HCT116 (cell line): ENCODE measurements around the gene SYT7. TPM values are rescaled to one million over a fixed set of nuclear protein-coding genes. Genes with fewer than 3 reads are reported as not detected.

Experiments
- ATAC-seq: fragments of 200-7000 bp; cut with Tn5 transposase; 2 replicates; pipeline ENCODE4 v1.9.1; 2020; ENCODE audit warnings: mild to moderate bottlenecking, moderate library complexity
- BruUV-seq: library from RNA; stranded (reverse); fragments of 400-500 nt; replicated peaks from 2 replicates; lab custom pipeline; 2021; lab: Mats Ljungman, UMichigan
- CTCF ChIA-PET: fragments of 300-600 bp; sonication (Branson Sonifier 250); formaldehyde crosslinking; loops from one replicate; lab custom pipeline; 2021; ENCODE audit warnings: antibody characterized with exemption; lab: Charles Lee
- POLR2A ChIA-PET: fragments of 300-600, 350-600 bp; sonication (Branson Sonifier 250); formaldehyde crosslinking; loops from one replicate; lab custom pipeline; 2021; ENCODE audit warnings: antibody characterized with exemption; lab: Charles Lee
- RAD21 ChIA-PET, 2 experiments: fragments of 300-600 bp; sonication (Branson Sonifier 250); formaldehyde crosslinking; loops; one replicate each; lab custom pipeline; 2023; ENCODE audit warnings: low total read pairs in 2 of 2; ENCODE audit not compliant: uncharacterized antibody in 2 of 2, unreplicated experiment in 2 of 2, low non-redundant PET in 1 of 2; lab: Charles Lee
- DNase-seq: peaks from one replicate; pipeline ENCODE4 v3.0.0-alpha.2; 2010; ENCODE audit warnings: low read depth, low spot score
- H2AFZ ChIP-seq: fragments of 200-600 bp; shearing (Covaris generic), sonication (generic); 2 replicates; pipeline ENCODE4 v1.6.1; 2017; ENCODE audit warnings: low read depth, mixed run types, mixed read lengths, antibody characterized with exemption, low read length; ENCODE audit not compliant: poor library complexity, severe bottlenecking
- H3K27ac ChIP-seq: 2 replicates; pipeline ENCODE4 v1.5.1; 2012; ENCODE audit warnings: low read depth, low read length
- H3K27me3 ChIP-seq: fragments of 200-600 bp; sonication (generic); 2 replicates; pipeline ENCODE4 v1.6.1; 2016; ENCODE audit warnings: mixed run types, low read length, mixed read lengths; ENCODE audit not compliant: insufficient read depth
- H3K36me3 ChIP-seq, 2 experiments: fragments of 200-500 bp in 1 of 2; fragments of 200-600 bp in 1 of 2; sonication (Bioruptor generic) in 1 of 2; sonication (generic) in 1 of 2; 2 replicates each; pipeline versions ENCODE4 v1.5.1 to v1.6.1; 2014 to 2016; ENCODE audit warnings: low read length in 2 of 2, inconsistent platforms in 1 of 2, mixed read lengths in 1 of 2, mixed run types in 1 of 2; ENCODE audit not compliant: insufficient read depth in 2 of 2, control insufficient read depth in 1 of 2
- H3K4me1 ChIP-seq, 2 experiments: fragments of 200-600 bp in 1 of 2; sonication (generic) in 1 of 2; 2 replicates each; pipeline versions ENCODE4 v1.5.1 to v1.6.1; 2012 to 2017; ENCODE audit warnings: low read length in 2 of 2, inconsistent platforms in 1 of 2, mild to moderate bottlenecking in 1 of 2, mixed read lengths in 1 of 2, mixed run types in 1 of 2, moderate library complexity in 1 of 2; ENCODE audit not compliant: insufficient read depth in 2 of 2, control insufficient read depth in 1 of 2
- H3K4me2 ChIP-seq: fragments of 200-600 bp; sonication (generic); 2 replicates; pipeline ENCODE4 v1.6.1; 2017; ENCODE audit warnings: mixed run types, low read length, mixed read lengths
- H3K4me3 ChIP-seq, 2 experiments: fragments of 200-600 bp in 1 of 2; sonication (generic) in 1 of 2; replicated peaks in 1 of 2; 2 replicates each; pipeline ENCODE4 v1.5.1; 2011 to 2016; ENCODE audit warnings: low read length in 2 of 2, control low read depth in 1 of 2, low read depth in 1 of 2, mild to moderate bottlenecking in 1 of 2, mixed read lengths in 1 of 2, mixed run types in 1 of 2
- H3K79me2 ChIP-seq: fragments of 200-600 bp; sonication (generic); 2 replicates; pipeline ENCODE4 v1.6.1; 2017; ENCODE audit warnings: mild to moderate bottlenecking, mixed run types, low read length, moderate library complexity, mixed read lengths; ENCODE audit not compliant: insufficient read depth
- H3K9ac ChIP-seq: fragments of 200-600 bp; sonication (generic); 2 replicates; pipeline ENCODE4 v1.6.1; 2016; ENCODE audit warnings: low read length, mixed read lengths
- H3K9me2 ChIP-seq: fragments of 200-600 bp; sonication (generic), shearing (Covaris generic); 2 replicates; pipeline ENCODE4 v1.6.1; 2017; ENCODE audit warnings: mixed run types, mild to moderate bottlenecking, moderate library complexity; ENCODE audit not compliant: insufficient read depth
- H3K9me3 ChIP-seq, 2 experiments: fragments of 200-500 bp in 1 of 2; fragments of 200-600 bp in 1 of 2; sonication (Bioruptor generic) in 1 of 2; sonication (generic) in 1 of 2; 2 replicates each; pipeline ENCODE4 v1.6.1; 2014 to 2017; ENCODE audit warnings: low read length in 2 of 2, mixed read lengths in 2 of 2, inconsistent platforms in 1 of 2, low read depth in 1 of 2, mild to moderate bottlenecking in 1 of 2, mixed run types in 1 of 2, moderate library complexity in 1 of 2; ENCODE audit not compliant: control insufficient read depth in 1 of 2, insufficient read depth in 1 of 2
- H4K20me1 ChIP-seq: fragments of 200-600 bp; sonication (generic), shearing (Covaris generic); 2 replicates; pipeline ENCODE4 v1.6.1; 2017; ENCODE audit warnings: mixed run types, mild to moderate bottlenecking, moderate library complexity; ENCODE audit not compliant: insufficient read depth
- CBX3 ChIP-seq: IDR thresholded peaks from 2 replicates; pipeline ENCODE4 v1.6.1; 2012; ENCODE audit warnings: low read depth
- EGR1 ChIP-seq: IDR thresholded peaks from 2 replicates; pipeline ENCODE4 v1.6.1; 2012; ENCODE audit warnings: low read depth
- EZH2 ChIP-seq: fragments of 200-600 bp; sonication (generic); IDR thresholded peaks from 2 replicates; pipeline ENCODE4 v1.6.1; 2017; ENCODE audit warnings: antibody characterized with exemption, mixed run types
- FOSL1 ChIP-seq: IDR thresholded peaks from 2 replicates; pipeline ENCODE4 v1.6.1; 2012; ENCODE audit warnings: low read depth
- JUND ChIP-seq: IDR thresholded peaks from 2 replicates; pipeline ENCODE4 v1.6.1; 2012
- MAX ChIP-seq: IDR thresholded peaks from 2 replicates; pipeline ENCODE4 v1.6.1; 2012
- POLR2A ChIP-seq: IDR thresholded peaks from 2 replicates; pipeline ENCODE4 v1.7.0; 2011; ENCODE audit warnings: borderline replicate concordance; ENCODE audit not compliant: insufficient read depth, insufficient read length; ENCODE audit errors: extremely low read depth
- RAD21 ChIP-seq: IDR thresholded peaks from 2 replicates; pipeline ENCODE4 v1.6.1; 2012; ENCODE audit warnings: low read depth, mild to moderate bottlenecking
- SIN3A ChIP-seq: IDR thresholded peaks from 2 replicates; pipeline ENCODE4 v1.6.1; 2012; ENCODE audit warnings: low read depth
- SRF ChIP-seq: IDR thresholded peaks from 2 replicates; pipeline ENCODE4 v1.6.1; 2012; ENCODE audit warnings: low read depth
- TCF7L2 ChIP-seq: IDR thresholded peaks from 2 replicates; pipeline ENCODE4 v1.7.0; 2011; ENCODE audit warnings: borderline replicate concordance, inconsistent platforms; ENCODE audit not compliant: insufficient read depth, insufficient read length; ENCODE audit errors: extremely low read depth
- ZFX ChIP-seq: fragments of 450-650 bp; IDR thresholded peaks from 2 replicates; pipeline ENCODE4 v1.6.1; 2017
- ZNF274 ChIP-seq: fragments of 200-500 bp; sonication (Bioruptor generic); IDR thresholded peaks from 2 replicates; pipeline ENCODE4 v1.6.1; 2014; ENCODE audit warnings: mild to moderate bottlenecking, low read depth, low read length, inconsistent platforms
- intact Hi-C: fragments of 100-400 bp; cut with micrococcal nuclease; formaldehyde crosslinking; loops from 2 replicates; pipeline ENCODE4 v1.10.0; 2022
- total RNA-seq: library from RNA; stranded (reverse); gene quantifications from one replicate; pipeline ENCODE4 v1.2.1, GENCODE V29; 2021; ENCODE audit not compliant: unreplicated experiment
- TF ChIP-seq, protein P1 (sequence below): IDR thresholded peaks from 2 replicates; pipeline ENCODE4 v1.6.1; 2011; ENCODE audit warnings: mild to moderate bottlenecking, low read length, moderate library complexity; ENCODE audit not compliant: insufficient replicate concordance; ENCODE audit errors: extremely low read depth

The SYT7 gene
- total RNA-seq, 1 experiment from 2014 or later = 27.4 TPM

- CTCF ChIA-PET = interaction anchor here (1.2 kb wide), 1 partner anchor 15 kb away, joined by 3 read pairs; no protein-coding TSS in a partner anchor
- ATAC-seq = no peak
- Histone ChIP-seq H4K20me1 (no peaks in the 10 kb centered on the region), H2AFZ (no peak overlapping the region)
- no peak for DNase-seq
- TF ChIP-seq FOSL1 (no peak), SIN3A (no peak), EZH2 (no peak), EGR1 (no peak), TCF7L2 (no peak), JUND (no peak), RAD21 (no peak), ZNF274 (no peak), MAX (no peak), CBX3 (no peak), SRF (no peak), POLR2A (no peak), ZFX (no peak)
- TF ChIP-seq, protein P1, sequence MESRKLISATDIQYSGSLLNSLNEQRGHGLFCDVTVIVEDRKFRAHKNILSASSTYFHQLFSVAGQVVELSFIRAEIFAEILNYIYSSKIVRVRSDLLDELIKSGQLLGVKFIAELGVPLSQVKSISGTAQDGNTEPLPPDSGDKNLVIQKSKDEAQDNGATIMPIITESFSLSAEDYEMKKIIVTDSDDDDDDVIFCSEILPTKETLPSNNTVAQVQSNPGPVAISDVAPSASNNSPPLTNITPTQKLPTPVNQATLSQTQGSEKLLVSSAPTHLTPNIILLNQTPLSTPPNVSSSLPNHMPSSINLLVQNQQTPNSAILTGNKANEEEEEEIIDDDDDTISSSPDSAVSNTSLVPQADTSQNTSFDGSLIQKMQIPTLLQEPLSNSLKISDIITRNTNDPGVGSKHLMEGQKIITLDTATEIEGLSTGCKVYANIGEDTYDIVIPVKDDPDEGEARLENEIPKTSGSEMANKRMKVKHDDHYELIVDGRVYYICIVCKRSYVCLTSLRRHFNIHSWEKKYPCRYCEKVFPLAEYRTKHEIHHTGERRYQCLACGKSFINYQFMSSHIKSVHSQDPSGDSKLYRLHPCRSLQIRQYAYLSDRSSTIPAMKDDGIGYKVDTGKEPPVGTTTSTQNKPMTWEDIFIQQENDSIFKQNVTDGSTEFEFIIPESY = no peak
- TF ChIP-seq, all 23 proteins: peak for 0
- no peaks in the 10 kb centered on the region for H3K9me2 ChIP-seq
- H3K27me3 ChIP-seq = no peaks in the 10 kb centered on the region
- H3K27ac ChIP-seq = no peak overlapping the region
- H3K9me3 ChIP-seq = no peaks in the 10 kb centered on the region
- no peaks in the 10 kb centered on the region for H3K4me1 ChIP-seq
- no peak overlapping the region for H3K4me2 ChIP-seq
- H3K36me3 ChIP-seq = no peaks in the 10 kb centered on the region
- no peaks in the 10 kb centered on the region for H3K79me2 ChIP-seq
- no peak overlapping the region for H3K9ac ChIP-seq
- BruUV-seq = no TSS peak
- ChIA-PET RAD21 (no interaction called here), POLR2A (no interaction called here)
- intact Hi-C loops = no loop called here
- no peak overlapping the region for H3K4me3 ChIP-seq
Measured at GRCh38 chr11:61497876-61498275, 83.0 kb downstream of the SYT7 start.
